ENCODE measurements around the gene MAPK8. TPM values are rescaled to one million over a fixed set of nuclear protein-coding genes. Genes with fewer than 3 reads are reported as not detected.

Gene MAPK8
- total RNA-seq, 1 donor from 2014 or later, result 66.4 TPM

DNA sequence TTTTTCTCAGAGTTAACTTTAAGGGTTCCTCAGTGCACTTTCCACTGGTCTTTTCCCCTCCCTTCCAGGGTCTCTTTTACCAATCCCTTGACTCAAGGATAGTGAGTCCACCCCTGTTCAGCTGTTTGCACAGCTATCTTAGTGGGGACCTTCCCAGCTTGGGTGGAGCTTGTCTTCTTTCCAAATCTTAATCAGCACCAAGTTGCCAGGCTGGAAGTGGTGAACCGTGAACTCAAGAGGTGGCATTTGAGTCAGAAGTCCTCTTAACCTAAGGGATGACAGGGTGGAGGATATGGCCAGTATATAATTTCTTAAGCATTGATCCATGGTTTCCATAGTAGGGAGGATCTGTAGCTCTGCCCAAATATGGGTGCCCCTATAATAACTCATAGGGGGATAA, 25.0 kb downstream of the MAPK8 start:
- Mint-ChIP-seq H3K4me1 (peaks cover 5% of the 10 kb centered on the region), H3K4me3 (no peak overlapping the region), H3K27me3 (ENCODE audit: low read depth) (no peaks in the 10 kb centered on the region), H3K27ac (no peak overlapping the region), H3K36me3 (peaks cover 59% of the 10 kb centered on the region), H3K9me3 (peaks cover 31% of the 10 kb centered on the region)
- no peak for DNase-seq (ENCODE audit: low spot score in 2 of 2, unreplicated experiment in 2 of 2)
- TF ChIP-seq, protein P1, sequence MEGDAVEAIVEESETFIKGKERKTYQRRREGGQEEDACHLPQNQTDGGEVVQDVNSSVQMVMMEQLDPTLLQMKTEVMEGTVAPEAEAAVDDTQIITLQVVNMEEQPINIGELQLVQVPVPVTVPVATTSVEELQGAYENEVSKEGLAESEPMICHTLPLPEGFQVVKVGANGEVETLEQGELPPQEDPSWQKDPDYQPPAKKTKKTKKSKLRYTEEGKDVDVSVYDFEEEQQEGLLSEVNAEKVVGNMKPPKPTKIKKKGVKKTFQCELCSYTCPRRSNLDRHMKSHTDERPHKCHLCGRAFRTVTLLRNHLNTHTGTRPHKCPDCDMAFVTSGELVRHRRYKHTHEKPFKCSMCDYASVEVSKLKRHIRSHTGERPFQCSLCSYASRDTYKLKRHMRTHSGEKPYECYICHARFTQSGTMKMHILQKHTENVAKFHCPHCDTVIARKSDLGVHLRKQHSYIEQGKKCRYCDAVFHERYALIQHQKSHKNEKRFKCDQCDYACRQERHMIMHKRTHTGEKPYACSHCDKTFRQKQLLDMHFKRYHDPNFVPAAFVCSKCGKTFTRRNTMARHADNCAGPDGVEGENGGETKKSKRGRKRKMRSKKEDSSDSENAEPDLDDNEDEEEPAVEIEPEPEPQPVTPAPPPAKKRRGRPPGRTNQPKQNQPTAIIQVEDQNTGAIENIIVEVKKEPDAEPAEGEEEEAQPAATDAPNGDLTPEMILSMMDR (IDR thresholded peaks at IDR 0.05; ENCODE audit: unreplicated experiment), result no peak

- H3K36me3 Mint-ChIP-seq, result peaks cover 60% of the 10 kb centered on the region
- TF ChIP-seq, protein P1 (IDR thresholded peaks at IDR 0.05; ENCODE audit: unreplicated experiment), result no peak
- peaks cover 38% of the 10 kb centered on the region for H3K9me3 Mint-ChIP-seq
- no peak overlapping the region for H3K4me3 Mint-ChIP-seq
- H3K4me1 Mint-ChIP-seq, result peaks cover under 1% of the 10 kb centered on the region
- no peak for DNase-seq (ENCODE audit: low spot score in 2 of 2, unreplicated experiment in 2 of 2)
- no peaks in the 10 kb centered on the region for H3K27me3 Mint-ChIP-seq (ENCODE audit: low read depth)
- H3K27ac Mint-ChIP-seq, result no peak overlapping the region
These were observed 25.8 kb downstream of the MAPK8 start for GRCh38 chr10:48332166-48332870.

- DNase-seq (ENCODE audit: low spot score in 2 of 2, unreplicated experiment in 2 of 2), result no peak
- H3K27ac Mint-ChIP-seq, result no peak overlapping the region
- peaks cover 42% of the 10 kb centered on the region for H3K9me3 Mint-ChIP-seq
- no peaks in the 10 kb centered on the region for H3K27me3 Mint-ChIP-seq (ENCODE audit: low read depth)
- H3K4me3 Mint-ChIP-seq, result no peak overlapping the region
- no peaks in the 10 kb centered on the region for H3K4me1 Mint-ChIP-seq
- H3K36me3 Mint-ChIP-seq, result peaks cover 64% of the 10 kb centered on the region
- TF ChIP-seq, protein P1 (IDR thresholded peaks at IDR 0.05; ENCODE audit: unreplicated experiment), result no peak
These were observed 26.4 kb downstream of the MAPK8 start for GRCh38 chr10:48332871-48333216.

GRCh38 chr10:48333856-48334255, 27.4 kb downstream of the MAPK8 start:
- no peaks in the 10 kb centered on the region for H3K27me3 Mint-ChIP-seq (ENCODE audit: low read depth)

DNA sequence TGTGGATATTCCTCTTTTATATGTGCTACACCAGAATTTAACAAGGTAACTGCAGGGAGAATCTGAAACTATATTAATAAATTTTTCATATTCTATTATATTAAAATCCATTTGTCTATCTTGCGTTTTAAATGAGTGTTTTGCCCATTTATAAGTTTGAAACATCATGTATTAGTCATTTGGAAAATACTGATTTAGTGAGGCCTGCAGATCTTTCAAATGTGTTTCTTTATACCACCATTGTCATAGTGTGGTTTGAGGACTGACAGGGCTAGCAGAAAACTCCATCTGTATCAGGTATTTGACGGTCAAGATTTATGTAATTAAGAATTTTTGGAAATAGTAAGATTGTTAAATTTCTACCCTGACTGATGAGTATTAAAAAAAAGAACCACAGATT, 29.3 kb downstream of the MAPK8 start:
- no peak overlapping the region for H3K4me3 Mint-ChIP-seq
- no peaks in the 10 kb centered on the region for H3K27me3 Mint-ChIP-seq (ENCODE audit: low read depth)
- H3K27ac Mint-ChIP-seq, result no peak overlapping the region
- no peak for DNase-seq (ENCODE audit: low spot score in 2 of 2, unreplicated experiment in 2 of 2)
- TF ChIP-seq, protein P1 (IDR thresholded peaks at IDR 0.05; ENCODE audit: unreplicated experiment), result no peak
- peaks cover 48% of the 10 kb centered on the region for H3K9me3 Mint-ChIP-seq
- H3K36me3 Mint-ChIP-seq, result peaks cover 64% of the 10 kb centered on the region
- no peaks in the 10 kb centered on the region for H3K4me1 Mint-ChIP-seq

More at GRCh38 chr10:48333856-48334255, 27.4 kb downstream of the MAPK8 start:
- TF ChIP-seq, protein P1 (IDR thresholded peaks at IDR 0.05; ENCODE audit: unreplicated experiment), result no peak
- no peak overlapping the region for H3K27ac Mint-ChIP-seq
- H3K36me3 Mint-ChIP-seq, result peaks cover 70% of the 10 kb centered on the region
- no peaks in the 10 kb centered on the region for H3K4me1 Mint-ChIP-seq
- H3K4me3 Mint-ChIP-seq, result no peak overlapping the region
- no peak for DNase-seq (ENCODE audit: low spot score in 2 of 2, unreplicated experiment in 2 of 2)
- H3K9me3 Mint-ChIP-seq, result peaks cover 50% of the 10 kb centered on the region
